Activated naive CD8-positive, alpha-beta T cell treated with anti-CD3 and anti-CD28 coated beads, Interleukin-2, amount 50 U/mL, for 16 hours (primary cell): ENCODE measurements around the gene PABPN1L.
"Not testable (repeated sequence)": the region's sequence is repeated elsewhere in the genome, so short reads cannot be mapped to it uniquely, and the experiment has no call there.

Source experiments
- DNase-seq: peaks from one replicate; pipeline ENCODE4 v3.0.0-alpha.2; 2020; ENCODE audit warnings: low read depth, low spot score

The PABPN1L gene

GRCh38 chr16:88830783-88831182 is 35.7 kb downstream of the PABPN1L start:
- no peak for DNase-seq

DNA sequence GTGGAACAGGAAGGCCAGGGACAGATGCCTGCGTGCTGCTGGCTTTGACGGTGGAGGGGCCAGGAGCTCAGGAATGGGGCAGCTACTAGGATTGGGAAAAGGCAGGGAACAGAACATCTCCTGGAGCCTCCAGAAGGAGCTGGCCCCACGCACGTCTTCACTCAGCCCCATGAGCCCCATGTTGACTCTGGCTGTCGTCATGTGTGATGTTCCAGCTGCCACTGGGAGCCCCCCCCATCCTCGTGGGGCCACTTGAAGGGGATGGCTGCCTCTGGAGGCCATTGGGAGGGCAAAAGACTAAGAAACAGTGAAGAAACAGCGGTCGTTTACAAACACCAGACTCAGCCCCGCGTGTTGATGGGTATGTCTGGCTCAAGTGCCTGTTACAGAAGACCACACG is 36.2 kb downstream of the PABPN1L start:
- DNase-seq: no peak

DNA sequence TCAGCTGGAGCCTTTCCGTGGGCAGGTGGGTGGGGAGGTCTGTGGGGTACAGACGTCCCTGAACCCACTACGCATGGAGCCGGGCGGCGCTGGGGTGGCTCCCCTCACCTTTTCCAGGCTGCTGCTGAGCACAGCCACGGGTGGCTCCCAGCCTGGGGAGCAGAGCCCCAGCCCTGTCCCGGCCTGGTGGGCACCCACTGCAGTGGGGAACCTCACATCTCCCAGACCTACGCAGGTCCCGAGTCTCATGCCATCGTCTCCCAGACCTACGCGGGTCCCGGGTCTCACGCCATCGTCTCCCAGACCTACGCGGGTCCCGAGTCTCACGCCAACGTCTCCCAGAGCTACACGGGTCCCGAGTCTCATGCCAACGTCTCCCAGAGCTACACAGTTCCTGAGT is 37.7 kb downstream of the PABPN1L start:
- no peak for DNase-seq

DNA sequence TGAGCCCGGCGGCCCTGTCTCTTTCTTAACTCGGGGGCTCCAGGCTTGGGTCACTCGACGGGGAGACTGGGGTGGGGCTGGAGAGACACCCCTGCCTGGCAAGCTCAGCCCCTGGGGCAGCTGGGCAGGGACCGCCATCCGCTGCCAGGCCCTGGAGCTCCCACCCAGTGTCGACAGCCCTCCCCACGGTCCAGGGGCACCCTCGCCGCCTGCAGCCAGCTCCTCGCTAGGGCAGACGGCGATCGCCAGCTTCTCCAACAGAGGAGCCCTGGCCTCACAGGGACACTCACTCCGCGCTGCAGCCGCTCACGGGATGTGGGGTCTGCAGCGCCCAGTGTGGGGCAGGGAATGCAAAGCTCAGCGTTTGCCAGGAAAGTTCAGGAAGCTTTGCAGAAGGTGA is 38.7 kb downstream of the PABPN1L start:
- no peak for DNase-seq

- no peak for DNase-seq
Measured at GRCh38 chr16:88826070-88826840, 40.2 kb downstream of the PABPN1L start.

GRCh38 chr16:88825146-88825545 is 41.3 kb downstream of the PABPN1L start:
- no peak for DNase-seq

DNA sequence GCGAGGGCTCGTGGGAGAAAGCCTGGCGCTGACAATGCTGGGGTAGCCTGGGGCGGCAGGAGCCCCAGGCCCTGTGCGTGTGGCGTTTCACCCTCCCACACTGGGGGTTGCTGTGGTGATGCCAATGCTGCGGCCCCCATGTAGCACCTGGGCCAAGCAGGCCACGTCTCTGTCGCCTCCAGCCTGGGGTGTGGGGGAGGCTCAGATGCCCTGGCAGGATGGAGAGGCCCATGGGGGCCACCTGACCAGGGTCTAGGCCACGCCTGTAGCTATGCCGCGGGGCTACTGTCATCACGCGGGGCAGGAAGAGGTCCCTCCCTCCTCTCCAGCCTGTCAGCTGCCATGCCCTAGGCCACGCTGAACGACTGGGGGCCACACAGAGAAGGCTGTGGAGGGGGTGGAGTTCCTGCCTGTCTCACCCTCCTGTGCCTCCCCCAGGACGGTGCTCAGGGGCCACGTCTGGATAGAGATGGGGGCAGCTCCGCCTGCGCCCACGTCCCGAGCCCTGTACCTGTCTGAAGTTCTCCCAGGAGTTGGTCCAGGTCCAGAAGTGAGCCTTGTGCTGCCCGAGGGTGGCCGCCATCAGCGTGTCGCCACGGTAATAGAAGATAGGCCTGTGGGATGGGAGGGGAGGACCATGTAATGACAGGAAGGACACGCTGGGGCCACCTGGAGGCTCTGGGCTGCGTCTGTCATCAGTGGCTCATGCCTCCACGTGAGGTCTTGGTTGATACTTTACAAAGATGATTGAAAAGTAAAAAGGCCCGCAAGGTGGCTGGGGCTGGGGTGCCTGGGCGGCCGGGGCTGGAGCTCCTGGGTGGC is 42.0 kb downstream of the PABPN1L start:
- DNase-seq: no peak

DNA sequence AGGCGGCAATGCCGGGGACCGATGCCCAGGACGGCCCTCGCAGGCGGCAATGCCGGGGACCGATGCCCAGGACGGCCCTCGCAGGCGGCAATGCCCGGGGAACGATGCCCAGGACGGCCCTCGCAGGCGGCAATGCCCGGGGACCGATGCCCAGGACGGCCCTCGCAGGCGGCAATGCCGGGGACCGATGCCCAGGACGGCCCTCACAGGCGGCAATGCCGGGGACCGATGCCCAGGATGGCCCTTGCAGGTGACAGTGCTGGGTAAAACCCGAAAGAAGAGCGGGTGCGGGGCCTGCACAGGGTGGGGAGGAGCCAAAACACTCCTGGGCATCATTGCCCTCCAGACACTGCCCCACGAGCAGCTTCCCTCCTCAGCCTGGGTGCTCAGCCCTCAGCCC is 42.8 kb downstream of the PABPN1L start:
- DNase-seq: not testable (repeated sequence)

GRCh38 chr16:88822281-88823040 is 44.0 kb downstream of the PABPN1L start:
- DNase-seq: no peak

DNA sequence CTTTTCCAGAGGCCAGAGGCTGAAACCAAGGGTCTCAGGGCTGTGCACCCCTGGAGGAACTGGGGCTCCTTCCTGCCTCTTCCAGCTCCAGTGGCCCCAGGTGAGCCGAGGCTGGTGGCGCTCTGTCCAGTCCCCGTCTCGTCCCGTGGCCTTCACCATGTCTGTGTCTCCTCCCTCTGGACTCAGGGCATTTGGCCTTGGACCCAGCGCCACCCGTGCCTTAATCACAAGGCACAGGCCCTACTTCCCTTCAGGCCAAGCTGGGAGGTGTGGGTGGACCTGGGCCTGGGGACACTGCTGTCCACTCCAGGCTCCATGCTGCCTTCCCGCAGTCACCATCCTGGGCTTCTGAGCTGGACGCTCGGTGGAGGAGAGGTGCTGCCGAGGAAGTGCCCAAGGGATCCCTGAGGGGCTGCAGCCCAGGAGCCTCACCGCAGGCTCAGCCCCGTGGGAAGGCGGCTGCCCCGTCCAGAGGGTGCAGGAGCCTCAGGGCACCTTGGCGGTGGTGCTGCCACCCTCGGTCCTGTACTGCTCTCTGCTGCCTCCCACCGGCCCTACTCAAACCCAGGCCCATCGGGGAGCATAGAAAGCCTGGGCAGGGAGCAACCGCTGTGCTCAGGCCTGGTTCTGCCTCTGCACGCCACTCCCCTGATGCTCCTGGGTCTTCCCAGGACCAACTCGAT is 45.2 kb downstream of the PABPN1L start:
- DNase-seq: no peak

- no peak for DNase-seq
Measured at GRCh38 chr16:88820385-88821025, 46.0 kb downstream of the PABPN1L start.

DNA sequence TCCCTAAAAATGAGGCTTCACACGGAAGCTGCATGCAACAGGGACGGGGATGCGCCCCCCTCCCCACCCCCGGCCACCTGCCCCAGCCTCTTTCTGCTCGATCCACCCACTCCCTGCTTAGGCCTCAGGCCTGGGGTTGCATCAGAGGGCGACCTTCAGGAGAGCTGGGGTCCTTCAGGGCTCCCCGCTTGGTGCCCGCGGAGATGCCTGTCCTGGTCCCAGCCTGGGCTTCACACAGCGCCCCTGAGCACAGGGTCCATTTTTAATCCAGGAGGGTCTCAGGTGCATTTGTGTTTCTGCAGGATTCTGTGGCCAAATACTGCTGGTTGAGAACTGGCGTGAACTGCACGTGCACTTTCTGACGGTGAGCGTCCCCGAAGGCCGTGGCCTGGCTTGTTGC is 47.3 kb downstream of the PABPN1L start:
- DNase-seq: no peak

DNA sequence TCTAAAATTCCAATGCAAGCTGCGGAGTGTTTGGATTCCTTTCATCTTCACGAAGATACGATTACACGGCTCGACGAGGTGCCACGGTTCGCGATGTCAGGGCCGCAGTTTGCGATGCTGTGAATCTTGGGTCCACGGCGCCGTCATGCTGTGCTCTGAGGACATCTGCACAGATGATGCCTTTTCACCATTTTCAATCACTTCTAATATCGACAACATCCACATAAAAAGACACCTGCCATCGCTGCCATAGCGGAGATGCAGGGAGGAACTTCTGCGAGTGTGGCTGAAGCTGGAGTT is 47.9 kb downstream of the PABPN1L start:
- DNase-seq: no peak

DNA sequence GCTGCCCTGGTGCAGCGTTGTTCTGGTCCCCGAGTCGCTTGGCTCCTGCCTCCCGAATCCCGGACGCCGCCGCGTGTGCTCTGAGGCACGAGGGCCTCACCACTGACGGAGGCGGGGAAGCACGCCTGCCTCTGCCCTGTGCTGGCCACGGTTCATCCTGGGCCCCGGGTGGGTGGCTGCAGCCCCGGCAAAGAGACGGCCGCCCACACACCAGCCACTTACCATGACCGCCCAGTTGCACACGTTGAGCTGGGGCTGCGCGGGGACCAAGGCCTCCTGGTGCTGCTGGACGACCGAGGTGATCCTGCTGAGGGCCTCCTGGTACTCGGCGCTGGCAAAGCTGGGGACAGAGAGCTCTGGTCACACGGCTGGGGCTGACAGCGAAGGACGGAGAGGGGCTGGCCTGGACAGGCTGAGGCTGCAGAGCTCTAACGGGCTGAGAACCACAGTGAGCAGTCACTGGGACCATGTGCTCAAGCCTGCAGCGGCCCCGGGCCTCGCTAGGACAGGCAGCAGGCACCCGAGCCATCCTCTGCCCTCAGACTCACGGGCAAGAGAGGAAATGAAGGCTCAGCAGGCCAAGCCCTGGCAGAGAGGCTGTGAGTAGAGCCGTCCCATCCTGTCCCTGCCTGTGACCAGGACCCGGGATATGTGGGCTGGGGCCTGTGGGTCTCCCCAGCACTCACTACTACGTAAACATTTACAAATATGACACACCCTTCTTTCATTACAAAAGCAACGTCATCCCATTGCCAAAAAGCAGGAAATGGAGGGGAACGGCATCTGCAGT is 48.5 kb downstream of the PABPN1L start:
- no peak for DNase-seq

GRCh38 chr16:88816736-88817535 is 49.5 kb downstream of the PABPN1L start:
- DNase-seq: no peak

DNA sequence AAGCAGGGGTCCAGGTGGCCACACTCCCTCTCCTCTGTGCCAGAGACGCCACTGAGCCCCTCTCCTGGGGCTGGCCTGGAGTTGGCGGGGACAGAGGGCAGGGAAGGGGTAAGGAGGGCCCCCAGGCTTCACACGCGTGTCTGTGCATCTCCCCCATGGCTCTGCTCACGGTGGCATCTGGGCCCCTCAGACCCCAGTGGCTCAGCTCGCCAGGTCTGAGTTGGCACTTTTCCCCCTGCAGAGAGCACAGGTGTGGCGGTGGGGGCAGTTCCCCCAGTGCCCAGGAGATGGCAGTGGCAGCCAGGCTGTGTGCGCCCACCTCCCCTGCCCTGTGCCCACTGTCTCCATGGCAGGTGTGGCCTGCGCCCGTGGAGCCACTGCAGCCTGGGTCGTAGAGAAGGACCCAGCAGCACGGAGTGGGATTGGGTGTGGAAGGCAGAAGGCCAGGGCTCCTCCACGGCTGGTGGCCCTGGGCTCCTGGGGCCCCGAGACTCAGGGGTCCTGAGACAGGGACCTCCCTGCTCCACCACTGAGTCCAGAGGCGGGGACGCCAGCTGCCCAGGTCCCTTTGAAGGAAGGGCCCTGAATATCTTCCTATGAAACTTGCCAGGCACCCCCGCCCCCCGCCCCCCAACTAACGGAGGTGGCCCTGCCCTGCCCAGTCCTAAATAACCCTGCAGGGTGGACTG is 50.4 kb downstream of the PABPN1L start:
- peak; percentile 19 for DNase-seq

GRCh38 chr16:88815227-88815626 is 51.2 kb downstream of the PABPN1L start:
- no peak for DNase-seq

- DNase-seq: no peak
Measured at GRCh38 chr16:88814144-88814502, 52.3 kb downstream of the PABPN1L start.
